GM18520 (cell line): Measurements from ENCODE around the gene CPSF2.
"Not testable (repeated sequence)": the region's sequence is repeated elsewhere in the genome, so short reads cannot be mapped to it uniquely, and the experiment has no call there.

Experiments used
- ATAC-seq: cut with Tn5 transposase; IDR thresholded peaks from one replicate; pipeline ENCODE4 v1.9.1; 2021; ENCODE audit not compliant: unreplicated experiment

Gene CPSF2

DNA sequence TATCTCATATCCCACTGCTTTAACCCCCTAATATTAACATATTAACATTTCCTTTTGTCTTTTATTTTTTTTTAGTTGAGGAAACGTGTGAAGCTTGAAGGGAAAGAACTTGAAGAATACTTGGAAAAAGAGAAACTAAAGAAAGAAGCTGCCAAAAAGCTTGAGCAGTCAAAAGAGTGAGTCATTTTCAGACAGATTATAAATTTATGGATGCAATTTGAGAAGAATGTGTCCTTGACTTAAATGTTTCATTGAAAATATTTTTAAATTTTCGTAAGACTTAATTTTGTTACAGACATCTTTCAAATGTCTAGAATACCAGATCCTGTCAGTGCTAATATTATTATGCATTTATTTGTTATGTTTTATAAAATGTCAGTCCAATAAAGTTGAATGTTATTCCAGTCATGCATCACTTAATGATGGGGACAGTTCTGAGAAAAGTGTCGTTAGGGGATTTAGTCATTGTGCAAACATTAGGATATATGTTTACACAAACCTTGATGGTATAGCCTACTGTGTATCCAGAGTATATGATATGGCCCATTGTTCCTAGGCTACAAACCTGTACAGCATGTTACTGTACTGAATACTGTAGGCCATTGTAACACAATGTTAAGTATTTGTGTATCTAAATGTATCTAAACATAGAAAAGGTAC lies 32.6 kb downstream of the CPSF2 start:
- ATAC-seq, result no peak

DNA sequence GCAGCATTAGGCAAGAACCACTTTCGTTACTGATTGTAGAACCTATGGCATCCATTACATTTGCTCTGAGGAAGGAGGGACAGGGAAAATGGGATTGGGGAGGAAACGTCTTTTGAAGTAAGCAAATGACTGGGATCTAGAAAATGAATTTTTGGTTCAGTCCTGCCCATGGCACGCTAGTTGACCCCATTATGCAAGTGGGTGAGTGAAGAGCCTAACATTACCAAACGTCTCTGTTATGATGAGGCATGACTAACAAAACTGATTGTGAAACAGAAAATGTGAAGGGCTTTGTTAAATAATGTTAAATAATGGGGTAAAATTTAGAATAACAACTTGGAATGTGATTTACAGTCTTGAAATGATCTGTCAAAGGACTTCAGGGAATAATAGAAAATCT lies 38.9 kb downstream of the CPSF2 start:
- ATAC-seq, result no peak

DNA sequence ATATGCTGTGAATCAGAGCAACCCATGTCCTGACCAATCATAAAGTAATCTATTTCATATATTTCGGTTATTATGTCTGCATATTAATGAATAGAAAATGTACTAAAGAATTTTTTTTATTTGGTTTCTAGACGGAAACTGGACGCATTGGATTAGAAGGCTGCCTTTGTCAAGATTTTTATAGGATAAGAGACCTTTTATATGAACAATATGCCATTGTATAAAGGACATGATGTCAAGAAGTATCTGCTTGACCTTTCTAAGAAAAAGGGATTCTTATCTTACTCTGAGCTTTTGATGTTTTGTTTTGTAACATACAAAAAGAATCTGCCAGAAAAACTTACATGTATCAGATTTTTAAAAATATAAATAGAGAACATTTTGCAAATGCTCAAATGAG lies 39.8 kb downstream of the CPSF2 start:
- no peak for ATAC-seq

DNA sequence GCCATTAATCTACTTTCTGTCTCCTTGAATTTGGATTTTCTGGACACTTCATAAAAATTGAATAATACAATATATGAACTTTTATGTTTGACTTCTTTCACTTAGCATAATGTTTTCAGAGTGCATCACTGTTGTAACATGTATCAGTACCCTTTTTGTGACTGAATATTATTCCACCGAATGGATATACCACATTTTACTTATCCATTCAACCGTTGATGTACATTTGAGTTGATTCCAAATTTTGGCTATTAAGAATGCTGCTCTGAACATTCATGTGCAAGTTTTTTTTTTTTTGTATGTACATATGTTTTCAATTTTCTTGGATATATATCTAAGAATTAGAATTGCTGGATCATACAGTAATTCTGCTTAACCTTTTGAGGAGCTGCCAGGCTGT lies 43.2 kb downstream of the CPSF2 start:
- no peak for ATAC-seq

DNA sequence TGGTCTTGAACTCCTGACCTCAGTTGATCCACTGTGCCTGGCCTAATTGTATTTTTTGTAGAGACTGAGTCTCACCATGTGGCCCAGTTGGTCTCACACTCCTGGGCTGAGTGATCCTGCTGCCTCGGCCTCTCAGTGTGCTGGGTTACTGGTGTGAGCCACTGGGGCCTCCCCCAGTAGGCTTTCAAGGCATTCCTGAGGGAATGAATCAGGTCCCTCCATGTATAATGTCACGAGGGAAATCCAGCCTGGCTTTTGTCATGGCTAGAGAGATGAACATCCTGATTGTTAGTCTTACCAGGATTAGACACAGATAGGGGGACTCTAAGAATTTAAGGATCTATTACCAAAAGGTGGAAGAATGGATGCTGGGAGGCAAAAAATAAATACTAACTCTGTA lies 51.9 kb downstream of the CPSF2 start:
- no peak for ATAC-seq

DNA sequence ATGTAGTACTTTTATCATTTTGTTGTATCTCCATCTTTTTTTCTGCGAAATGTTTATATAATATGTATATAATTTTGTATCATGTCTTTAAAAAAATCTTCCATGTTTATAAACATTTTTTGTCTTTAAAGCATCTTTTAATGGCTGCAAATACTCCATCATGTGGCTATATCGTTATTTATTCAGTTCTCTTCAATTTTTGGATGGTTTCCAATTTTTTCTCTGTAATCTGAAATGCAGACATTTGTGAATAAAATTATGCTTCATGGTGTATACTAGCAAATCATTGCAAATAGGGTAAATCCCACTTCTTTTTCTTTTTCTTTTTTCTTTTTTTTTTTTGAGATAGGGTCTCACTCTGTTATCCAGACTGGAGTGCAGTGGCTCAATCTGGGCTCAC lies 54.0 kb downstream of the CPSF2 start:
- no peak for ATAC-seq

DNA sequence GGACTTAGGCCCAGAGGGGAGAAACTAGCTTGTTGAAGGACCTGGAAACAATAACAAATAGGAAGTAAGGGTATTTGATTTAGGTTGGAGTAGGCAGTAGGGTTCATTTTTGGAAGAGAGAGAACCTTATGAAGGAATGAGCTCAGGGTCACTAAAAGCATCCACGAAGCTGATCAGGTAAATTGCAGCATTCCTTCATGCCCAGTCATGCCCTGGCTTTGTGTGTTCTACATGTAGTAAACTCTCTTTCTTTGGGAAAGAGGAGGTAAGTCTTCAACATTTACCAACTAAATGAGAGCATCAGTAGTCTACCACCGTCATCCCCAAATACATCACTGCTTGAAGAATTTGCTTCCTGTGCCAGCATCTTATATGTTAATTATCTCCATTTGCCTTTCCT lies 54.7 kb downstream of the CPSF2 start:
- ATAC-seq, result no peak

DNA sequence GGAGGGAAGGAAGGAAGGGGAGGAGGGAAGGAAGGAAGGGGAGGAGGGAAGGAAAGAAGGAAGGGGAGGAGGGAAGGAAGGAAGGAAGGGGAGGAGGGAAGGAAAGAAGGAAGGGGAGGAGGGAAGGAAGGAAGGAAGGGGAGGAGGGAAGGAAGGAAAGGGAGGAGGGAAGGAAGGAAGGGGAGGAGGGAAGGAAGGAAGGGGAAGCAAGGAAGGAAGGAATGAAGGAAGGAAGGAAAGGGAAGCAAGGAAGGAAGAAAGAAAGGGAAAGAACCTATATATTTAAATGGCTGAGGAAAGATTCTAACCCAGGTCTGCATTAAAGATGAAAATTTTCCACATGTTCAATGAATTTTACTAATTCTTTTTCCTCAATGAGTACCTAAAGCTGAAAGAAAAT lies 57.4 kb downstream of the CPSF2 start:
- not testable (repeated sequence) for ATAC-seq

DNA sequence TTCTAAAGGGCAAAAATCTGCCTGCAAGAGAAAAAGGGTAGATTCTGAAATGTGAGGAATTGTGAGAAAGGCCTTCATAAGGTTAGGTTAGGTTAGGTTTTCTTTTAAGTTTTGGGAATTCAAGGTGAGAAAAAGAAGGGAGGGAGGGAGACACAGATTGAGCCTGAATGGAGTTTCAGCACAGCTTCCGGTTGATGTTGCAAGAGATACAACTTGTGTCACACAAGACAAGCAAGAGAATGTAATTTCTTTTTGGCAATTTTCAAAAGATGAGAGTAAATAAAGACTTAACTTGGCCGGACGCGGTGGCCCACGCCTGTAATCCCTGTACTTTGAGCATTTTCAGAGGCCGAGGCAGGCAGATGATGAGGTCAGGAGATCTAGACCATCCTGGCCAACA lies 63.8 kb downstream of the CPSF2 start:
- ATAC-seq, result no peak

DNA sequence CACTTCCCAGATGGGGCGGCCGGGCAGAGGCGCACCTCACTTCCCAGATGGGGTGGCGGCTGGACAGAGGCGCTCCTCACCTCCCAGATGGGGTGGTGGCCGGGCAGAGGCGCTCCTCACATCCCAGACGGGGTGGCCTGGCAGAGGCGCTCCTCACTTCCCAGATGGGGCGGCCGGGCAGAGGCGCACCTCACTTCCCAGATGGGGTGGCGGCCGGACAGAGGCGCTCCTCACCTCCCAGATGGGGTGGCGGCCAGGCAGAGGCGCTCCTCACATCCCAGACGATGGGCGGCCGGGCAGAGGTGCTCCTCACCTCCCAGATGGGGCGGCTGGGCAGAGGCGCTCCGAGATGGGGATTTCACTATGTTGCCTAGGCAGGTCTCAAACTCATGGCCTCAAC lies 65.8 kb downstream of the CPSF2 start:
- not testable (repeated sequence) for ATAC-seq

DNA sequence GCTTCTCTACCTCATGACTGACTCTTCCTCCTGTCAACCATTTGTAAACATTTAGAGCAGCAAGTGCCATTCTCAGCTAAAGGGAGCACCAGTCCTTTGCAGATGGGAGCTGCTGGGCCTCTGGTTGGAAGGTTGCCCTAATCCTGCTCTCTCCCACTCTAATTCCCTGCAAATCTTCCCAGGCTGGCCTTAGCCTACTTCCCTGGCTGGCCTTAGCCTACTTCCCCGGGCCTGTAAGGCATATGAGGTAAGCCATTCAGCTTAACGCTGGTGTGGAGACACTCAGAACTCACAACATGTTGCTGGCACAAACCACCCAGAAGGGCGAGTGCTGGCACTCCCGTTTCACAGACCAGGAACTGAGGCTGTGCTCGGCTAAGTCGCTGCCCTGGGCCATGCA lies 69.0 kb downstream of the CPSF2 start:
- no peak for ATAC-seq

DNA sequence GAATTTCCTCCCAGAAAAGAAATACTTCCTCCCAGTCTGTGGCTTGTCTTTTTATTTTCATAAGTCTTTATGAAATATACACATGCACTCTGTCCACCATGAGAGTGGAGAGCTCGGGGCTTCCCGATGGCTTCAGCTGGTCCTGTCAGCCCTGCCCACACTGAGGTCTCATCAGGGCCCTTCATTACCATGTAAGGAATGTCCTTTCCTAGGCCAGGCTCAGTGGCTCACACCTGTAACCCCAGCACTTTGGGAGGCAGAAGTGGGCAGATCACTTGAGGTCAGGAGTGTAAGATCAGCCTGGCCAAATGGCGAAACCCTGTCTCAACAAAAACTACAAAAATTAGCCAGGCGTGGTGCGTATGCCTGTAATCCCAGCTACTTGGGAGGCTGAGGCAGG lies 77.0 kb downstream of the CPSF2 start:
- no peak for ATAC-seq

DNA sequence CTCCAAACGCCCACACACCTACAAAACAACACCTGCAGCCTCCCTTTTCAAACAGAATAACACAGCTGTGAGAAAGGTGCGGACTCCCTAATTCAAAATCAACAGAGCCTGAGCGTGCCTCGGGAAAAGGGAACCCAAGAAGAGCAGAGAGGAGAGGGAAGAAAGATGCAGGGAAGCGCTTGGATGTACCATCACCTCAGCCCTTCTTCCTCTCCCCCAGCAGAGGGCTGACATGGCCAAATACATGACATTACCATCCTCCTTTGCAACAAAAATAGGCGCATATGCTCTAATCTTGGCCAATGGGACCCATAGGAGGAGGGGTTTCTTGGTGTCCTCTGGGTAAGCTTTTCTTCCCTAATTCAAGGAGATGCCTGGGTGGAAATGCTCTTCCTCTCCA lies 78.0 kb downstream of the CPSF2 start:
- no peak for ATAC-seq

DNA sequence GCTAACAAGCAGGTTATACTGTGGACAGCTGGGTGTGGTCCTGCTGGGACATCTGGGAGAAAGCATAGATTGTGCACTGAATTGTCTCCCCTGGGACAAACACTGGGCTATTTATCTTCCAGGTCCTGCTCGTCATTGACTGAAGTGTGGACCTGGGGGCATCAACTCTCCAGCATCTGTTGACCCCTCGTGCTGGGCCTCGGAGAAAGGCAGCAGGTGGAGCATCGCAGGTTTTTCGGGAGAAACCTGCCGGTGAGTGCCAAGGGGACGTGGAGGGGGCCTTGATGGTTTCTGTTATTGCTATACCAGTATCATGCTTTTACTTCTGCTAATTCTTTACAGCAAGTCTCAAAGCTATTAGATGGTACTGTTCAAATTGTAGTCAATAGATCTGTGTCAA lies 81.3 kb downstream of the CPSF2 start:
- no peak for ATAC-seq

DNA sequence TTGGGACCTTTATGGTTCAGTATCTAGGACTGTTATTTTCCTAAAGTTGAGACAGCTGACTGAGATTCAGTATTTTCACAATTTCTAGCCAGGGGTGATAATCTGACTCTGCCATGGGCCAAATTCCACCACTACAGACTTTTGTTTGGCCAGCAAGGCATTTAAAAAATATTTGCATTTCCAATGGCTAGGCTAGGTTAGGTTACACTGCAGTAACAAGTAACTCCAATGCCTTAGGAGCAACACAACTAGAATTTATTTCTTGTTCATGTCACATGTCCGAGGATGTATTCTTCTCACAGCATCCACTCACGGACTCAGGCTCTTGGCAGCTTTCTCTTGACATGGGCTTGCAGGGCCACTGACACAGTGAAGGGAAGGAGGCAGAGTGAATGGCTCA lies 83.0 kb downstream of the CPSF2 start:
- no peak for ATAC-seq

DNA sequence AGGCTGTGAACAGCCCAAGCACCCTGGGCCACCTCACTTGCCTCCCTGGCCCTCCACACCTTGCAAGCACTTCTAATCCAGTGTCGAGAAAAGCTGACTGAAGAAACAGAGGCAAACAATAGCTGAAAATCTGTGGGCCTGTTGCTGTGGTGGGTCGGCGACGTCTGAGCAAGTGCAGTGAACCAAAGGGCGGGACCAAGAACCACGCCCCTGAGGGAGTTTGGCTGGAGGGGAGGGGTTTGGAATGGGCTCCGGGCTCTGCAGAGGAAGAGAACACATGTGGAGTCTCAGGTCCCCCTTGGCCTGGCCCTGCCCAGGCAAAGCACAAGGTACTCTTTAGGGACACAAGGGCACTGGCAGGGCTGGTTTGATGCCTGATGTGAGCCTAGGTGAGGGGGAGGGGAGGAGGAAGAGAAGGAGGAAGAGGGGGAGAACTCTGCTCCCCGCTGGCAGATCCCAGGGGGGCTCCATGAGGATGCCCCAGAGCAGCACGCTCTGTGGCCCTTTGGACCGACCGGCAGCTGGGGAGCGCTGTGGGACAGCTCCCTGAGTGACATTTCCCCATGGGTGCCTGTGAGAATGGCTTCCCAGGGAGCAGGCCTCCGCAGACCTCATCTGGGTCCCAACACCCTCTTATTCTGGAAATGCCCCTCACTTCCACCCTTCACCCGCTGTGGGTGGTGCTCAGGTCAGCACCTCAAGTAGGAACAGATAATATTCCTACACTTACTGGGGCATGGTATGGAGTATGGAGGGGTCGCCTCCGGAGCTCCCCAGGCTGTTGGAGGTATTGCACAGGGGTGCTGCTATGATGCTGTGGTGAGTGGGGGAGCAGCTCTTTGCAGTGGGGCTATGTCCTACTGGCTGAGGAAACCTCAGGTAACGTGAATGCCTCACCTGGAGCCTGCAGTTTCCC lies 85.5 kb downstream of the CPSF2 start:
- ATAC-seq, result no peak

DNA sequence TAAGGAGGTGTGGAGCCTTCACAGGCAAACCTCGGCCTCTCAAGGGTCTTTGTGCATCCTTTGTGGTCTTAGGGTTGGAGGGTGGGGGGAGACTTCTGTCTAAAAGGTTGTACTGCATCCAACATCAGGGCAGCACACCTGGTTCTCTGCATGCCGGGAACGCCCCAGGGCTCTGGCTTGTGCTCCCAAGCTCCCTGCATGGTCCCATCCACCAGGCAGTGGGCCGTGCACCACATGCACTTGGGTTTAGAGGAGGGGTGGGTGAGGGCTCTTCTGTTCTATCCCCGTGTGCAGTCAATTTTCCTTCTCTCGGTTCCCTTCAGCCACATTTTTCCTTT lies 86.1 kb downstream of the CPSF2 start:
- no peak for ATAC-seq

DNA sequence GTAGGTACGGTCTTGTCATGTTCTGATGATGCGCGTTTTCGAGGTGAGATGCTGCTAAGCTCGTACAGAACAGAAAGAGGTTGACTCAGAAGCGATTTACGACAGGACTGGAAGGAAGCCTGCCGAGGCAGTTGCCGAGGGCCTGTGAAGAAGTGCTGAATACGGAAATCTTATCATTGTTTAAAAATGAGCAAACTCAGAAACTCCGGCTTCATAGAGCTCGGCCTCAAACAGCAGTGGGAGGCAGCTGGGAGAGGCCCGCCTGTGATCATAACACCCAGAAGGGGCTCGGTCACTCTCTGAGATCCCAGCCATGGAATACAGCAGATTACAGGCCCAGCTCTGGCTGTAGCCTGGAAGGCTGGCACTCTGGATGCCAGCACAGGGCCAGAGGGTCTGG lies 87.4 kb downstream of the CPSF2 start:
- no peak for ATAC-seq

DNA sequence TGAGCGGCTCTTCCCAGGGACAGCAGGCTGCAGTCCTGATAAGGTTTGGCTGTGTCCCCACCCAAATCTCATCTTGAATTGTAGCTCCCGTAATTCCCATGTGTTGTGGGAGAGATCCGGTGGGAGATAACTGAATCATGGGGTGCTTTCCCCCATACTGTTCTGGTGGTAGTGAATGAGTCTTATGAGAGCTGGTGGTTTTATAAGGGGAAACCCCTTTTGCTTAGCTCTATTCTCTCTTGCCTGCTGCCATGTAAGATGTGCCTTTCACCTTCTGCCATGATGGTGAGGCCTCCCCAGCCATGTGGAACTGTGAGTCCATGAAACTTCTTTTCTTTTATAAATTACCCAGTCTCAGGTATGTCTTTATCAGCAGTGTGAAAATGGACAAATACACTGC lies 91.4 kb downstream of the CPSF2 start:
- ATAC-seq, result not testable (repeated sequence)

DNA sequence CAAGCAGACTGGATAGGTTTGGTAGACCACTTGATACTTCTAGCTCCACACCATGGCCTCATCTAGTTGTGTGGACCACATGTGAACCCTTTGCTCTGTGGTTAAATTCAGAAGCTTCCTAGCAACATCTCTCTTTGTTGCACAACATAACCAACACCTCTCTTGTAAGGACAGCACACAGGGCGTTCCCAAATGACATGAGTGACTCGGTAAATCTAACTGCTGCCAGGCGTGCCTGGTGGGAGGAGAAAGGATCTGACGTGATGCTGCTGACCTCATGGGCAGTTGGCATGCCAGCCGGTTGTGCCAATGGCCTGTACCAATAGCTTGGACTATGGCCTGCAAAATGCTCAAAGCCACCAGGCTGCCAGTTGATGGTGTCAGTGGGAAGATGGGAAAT lies 93.8 kb downstream of the CPSF2 start:
- no peak for ATAC-seq

DNA sequence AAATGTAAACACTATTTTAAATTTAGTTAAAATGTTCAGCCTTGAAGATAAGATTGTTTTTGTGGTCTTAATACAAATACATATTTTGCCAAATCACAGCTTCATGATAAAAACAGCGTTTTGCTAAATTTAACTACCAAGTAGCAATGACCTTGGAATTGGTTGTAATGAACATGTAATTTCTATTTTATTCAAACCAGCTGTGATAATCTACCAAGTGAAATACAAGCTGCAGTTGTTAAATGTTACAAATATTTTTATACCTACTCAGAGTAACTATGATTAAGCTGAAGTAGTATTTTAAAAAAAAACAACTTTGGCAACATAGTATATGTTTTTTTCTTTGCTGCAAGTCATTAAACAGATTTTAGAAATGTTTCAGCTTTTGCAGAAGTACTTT lies 96.2 kb downstream of the CPSF2 start:
- ATAC-seq, result no peak
